CD4-positive, CD25-positive, alpha-beta regulatory T cell (primary cell): Measurements from ENCODE around the gene PAPOLA. TPM values are rescaled to one million over a fixed set of nuclear protein-coding genes. Genes with fewer than 3 reads are reported as not detected.

ENCODE experiments used
- ATAC-seq, 2 donors: fragments of 150-1000 bp; cut with Tn5 transposase; one replicate each; pipeline ENCODE4 v1.10.0; 2021; ENCODE audit warnings: low read depth in 2 of 2, moderate number of reproducible peaks in 2 of 2, moderate library complexity in 1 of 2
- DNase-seq, 3 donors: peaks; one replicate each; pipeline versions ENCODE4 v3.0.0 to v3.0.0-alpha.2; 2012 to 2022; ENCODE audit warnings: mixed read lengths in 1 of 3
- H3K27ac ChIP-seq: one replicate; pipeline ENCODE4 v1.7.0; 2013; ENCODE audit warnings: mild to moderate bottlenecking, low read length; ENCODE audit not compliant: insufficient read depth, poor library complexity, severe bottlenecking
- H3K27me3 ChIP-seq: one replicate; pipeline ENCODE4 v1.7.0; 2013; ENCODE audit warnings: low read length; ENCODE audit not compliant: control insufficient read depth, insufficient read depth
- H3K36me3 ChIP-seq: one replicate; pipeline ENCODE4 v1.7.0; 2013; ENCODE audit warnings: mild to moderate bottlenecking, low read length, moderate library complexity; ENCODE audit not compliant: control insufficient read depth, insufficient read depth
- H3K4me1 ChIP-seq: 2 replicates; pipeline ENCODE4 v1.7.0; 2013; ENCODE audit warnings: mild to moderate bottlenecking, low read length; ENCODE audit not compliant: insufficient read depth, control insufficient read depth, poor library complexity, severe bottlenecking
- H3K4me3 ChIP-seq: one replicate; pipeline ENCODE4 v1.7.0; 2013; ENCODE audit warnings: low read depth, mild to moderate bottlenecking, low read length, moderate library complexity
- H3K9me3 ChIP-seq, 2 experiments: 1 replicate in 1 of 2; 2 replicates in 1 of 2; pipeline ENCODE4 v1.7.0; 2013; ENCODE audit warnings: low read length in 2 of 2, mild to moderate bottlenecking in 1 of 2, moderate library complexity in 1 of 2; ENCODE audit not compliant: control insufficient read depth in 2 of 2
- H3K27ac Mint-ChIP-seq, 3 donors: one replicate each; pipeline ENCODE4 v1.8.0; 2020 to 2022; ENCODE audit warnings: mild to moderate bottlenecking in 3 of 3, mixed read lengths in 3 of 3, moderate library complexity in 2 of 3
- H3K27me3 Mint-ChIP-seq: one replicate; pipeline ENCODE4 v1.8.0; 2022; ENCODE audit warnings: mild to moderate bottlenecking, mixed read lengths
- H3K36me3 Mint-ChIP-seq: one replicate; pipeline ENCODE4 v1.8.0; 2020; ENCODE audit warnings: mixed read lengths
- H3K4me1 Mint-ChIP-seq, 4 donors: one replicate each; pipeline ENCODE4 v1.8.0; 2020 to 2022; ENCODE audit warnings: mixed read lengths in 4 of 4, mild to moderate bottlenecking in 1 of 4
- H3K4me3 Mint-ChIP-seq, 4 donors: one replicate each; pipeline ENCODE4 v1.8.0; 2020 to 2022; ENCODE audit warnings: mild to moderate bottlenecking in 4 of 4, mixed read lengths in 4 of 4, moderate library complexity in 3 of 4
- H3K9me3 Mint-ChIP-seq, 7 donors: one replicate each; pipeline ENCODE4 v1.8.0; 2020 to 2022; ENCODE audit warnings: mixed read lengths in 7 of 7, mild to moderate bottlenecking in 3 of 7, moderate library complexity in 2 of 7
- polyA plus RNA-seq, 4 donors: library from polyadenylated mRNA; unstranded; fragments of 300-500 nt; fragmentation: Illumina TruSeq; gene quantifications; one replicate each; pipeline ENCODE4 v1.2.3, GENCODE V29; 2021
- total RNA-seq: library from RNA; stranded (reverse); gene quantifications from one replicate; pipeline ENCODE4 v1.2.3, GENCODE V29; 2022

The PAPOLA gene
- total and polyA plus RNA-seq, 5 donors from 2014 or later = 57.9 to 189 (median 60.1) TPM

DNA sequence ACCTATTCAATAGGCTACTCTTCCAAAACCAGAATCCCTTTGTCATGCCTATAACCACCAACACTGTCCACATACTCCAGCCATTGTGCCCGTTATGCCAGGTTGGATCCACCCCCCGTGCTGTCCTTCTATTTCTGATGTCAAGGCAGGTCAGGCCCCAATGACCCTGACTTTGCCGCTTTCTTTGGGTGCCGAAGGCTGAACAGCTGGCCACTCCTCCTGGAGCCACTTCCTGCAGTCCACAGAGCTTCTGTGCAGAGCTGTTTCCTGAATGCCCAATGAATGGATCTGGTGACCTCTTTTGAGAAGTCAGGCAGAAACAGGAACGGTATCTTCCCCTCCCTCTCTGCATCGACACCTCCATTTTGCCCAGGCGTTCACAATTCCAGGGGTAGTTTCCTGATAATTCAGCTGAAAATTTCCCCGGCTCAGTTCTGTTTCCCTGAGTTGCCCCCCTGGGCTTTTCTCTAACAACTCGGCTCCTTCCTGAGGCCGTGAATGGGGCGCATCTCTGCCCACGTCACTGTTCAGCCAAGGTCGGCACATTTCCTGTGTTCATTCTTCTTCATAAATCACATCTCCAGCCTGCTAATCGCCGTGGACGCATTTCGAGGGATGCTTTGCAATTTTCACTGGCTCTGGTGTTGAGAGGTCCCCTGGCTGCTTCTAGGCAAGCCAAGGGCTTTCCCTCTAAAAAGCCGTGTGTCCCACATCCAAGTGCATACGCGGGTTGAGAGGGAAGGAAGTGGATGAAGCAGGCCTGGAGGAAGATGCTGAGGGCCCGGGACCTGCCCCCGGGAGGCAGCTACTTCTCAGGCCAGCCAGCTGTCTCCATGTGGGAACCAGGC lies 86.5 kb downstream of the PAPOLA start:
- Histone ChIP-seq H3K27ac (no peak overlapping the region), H3K27me3 (peaks cover 2% of the 10 kb centered on the region), H3K4me1 (peaks cover 14% of the 10 kb centered on the region), H3K36me3 (no peaks in the 10 kb centered on the region), H3K4me3 (no peak overlapping the region), H3K9me3 (no peaks in the 10 kb centered on the region)
- no peak for ATAC-seq
- H3K36me3 Mint-ChIP-seq = no peaks in the 10 kb centered on the region
- H3K27me3 Mint-ChIP-seq = peaks cover 29% of the 10 kb centered on the region
- no peak for DNase-seq
- H3K9me3 Mint-ChIP-seq = no peaks in the 10 kb centered on the region
- no peak overlapping the region for H3K27ac Mint-ChIP-seq
- peak overlapping the region in 1 of 4 donors; percentile 23 for H3K4me3 Mint-ChIP-seq
- peaks cover 0 to 18% (median 4%) of the 10 kb centered on the region in 4 donors for H3K4me1 Mint-ChIP-seq

DNA sequence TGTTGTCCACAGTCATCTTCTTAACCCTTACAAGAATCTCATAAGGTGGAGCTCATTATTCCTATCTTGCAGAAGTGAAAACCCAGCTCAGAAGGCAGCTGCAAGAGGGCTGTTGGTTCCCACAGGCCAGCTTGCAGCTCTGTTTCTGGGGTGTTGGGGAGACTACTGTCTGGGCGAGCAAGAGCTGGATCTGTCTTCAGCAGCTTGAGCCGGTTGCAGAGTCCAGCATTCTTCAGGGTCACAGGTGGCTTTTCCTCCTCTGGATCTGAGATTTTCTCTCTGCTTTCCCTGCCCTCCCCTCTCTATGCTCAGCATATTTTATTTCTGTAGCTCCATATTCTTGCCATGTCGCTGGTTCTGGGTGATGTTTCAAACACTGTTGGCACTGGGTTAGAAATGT lies 87.4 kb downstream of the PAPOLA start:
- H3K27me3 Mint-ChIP-seq = peaks cover 28% of the 10 kb centered on the region
- peaks cover 0 to 19% (median 4%) of the 10 kb centered on the region in 4 donors for H3K4me1 Mint-ChIP-seq
- Histone ChIP-seq H3K9me3 (no peaks in the 10 kb centered on the region), H3K27ac (no peak overlapping the region), H3K27me3 (peaks cover 2% of the 10 kb centered on the region), H3K4me3 (no peak overlapping the region), H3K36me3 (no peaks in the 10 kb centered on the region), H3K4me1 (peaks cover 14% of the 10 kb centered on the region)
- no peak overlapping the region for H3K27ac Mint-ChIP-seq
- H3K36me3 Mint-ChIP-seq = no peaks in the 10 kb centered on the region
- no peaks in the 10 kb centered on the region for H3K9me3 Mint-ChIP-seq
- no peak for DNase-seq
- peak overlapping the region in 1 of 4 donors; percentile 41 for H3K4me3 Mint-ChIP-seq
- ATAC-seq = no peak

DNA sequence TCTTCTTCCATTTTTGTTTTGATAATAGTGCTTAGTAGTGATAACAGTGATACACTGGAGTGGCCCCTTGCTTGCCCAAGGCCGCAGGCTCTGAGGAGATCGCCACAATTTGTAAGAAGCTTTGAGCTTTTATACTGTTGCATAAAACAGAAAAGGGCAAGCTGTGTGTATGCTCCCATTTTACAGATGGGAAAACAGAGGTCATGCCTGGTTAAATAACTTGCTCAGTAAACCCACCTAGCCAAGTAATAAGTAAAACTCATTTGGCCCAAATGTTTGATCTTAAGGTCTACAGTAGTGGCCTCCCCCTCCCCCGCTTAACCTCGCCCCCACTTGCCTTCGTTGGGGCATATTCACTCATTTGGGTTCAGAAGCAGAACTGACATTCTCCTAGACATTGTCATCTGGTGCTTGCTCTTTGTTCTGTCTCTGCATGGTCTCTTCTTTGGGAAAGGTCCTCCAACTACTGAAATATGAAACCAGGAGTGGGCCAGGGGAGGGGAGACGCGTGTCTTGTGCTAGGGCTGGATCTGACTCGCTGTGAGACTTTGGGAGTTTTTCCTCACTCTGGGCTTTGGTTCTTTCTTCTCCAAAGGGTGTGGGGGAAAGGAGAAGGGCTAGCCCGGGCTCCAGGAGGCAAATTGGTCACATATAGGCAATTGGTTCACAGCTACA lies 88.1 kb downstream of the PAPOLA start:
- Mint-ChIP-seq H3K27me3 (peaks cover 24% of the 10 kb centered on the region), H3K4me1 (peaks cover 0 to 19% (median 4%) of the 10 kb centered on the region in 4 donors), H3K27ac (no peak overlapping the region), H3K36me3 (no peaks in the 10 kb centered on the region), H3K4me3 (peak overlapping the region in 1 of 4 donors; percentile 41), H3K9me3 (no peaks in the 10 kb centered on the region)
- ATAC-seq = no peak
- Histone ChIP-seq H3K4me1 (peaks cover 14% of the 10 kb centered on the region), H3K9me3 (no peaks in the 10 kb centered on the region), H3K4me3 (no peak overlapping the region), H3K27me3 (peaks cover 2% of the 10 kb centered on the region), H3K27ac (no peak overlapping the region), H3K36me3 (no peaks in the 10 kb centered on the region)
- no peak for DNase-seq

DNA sequence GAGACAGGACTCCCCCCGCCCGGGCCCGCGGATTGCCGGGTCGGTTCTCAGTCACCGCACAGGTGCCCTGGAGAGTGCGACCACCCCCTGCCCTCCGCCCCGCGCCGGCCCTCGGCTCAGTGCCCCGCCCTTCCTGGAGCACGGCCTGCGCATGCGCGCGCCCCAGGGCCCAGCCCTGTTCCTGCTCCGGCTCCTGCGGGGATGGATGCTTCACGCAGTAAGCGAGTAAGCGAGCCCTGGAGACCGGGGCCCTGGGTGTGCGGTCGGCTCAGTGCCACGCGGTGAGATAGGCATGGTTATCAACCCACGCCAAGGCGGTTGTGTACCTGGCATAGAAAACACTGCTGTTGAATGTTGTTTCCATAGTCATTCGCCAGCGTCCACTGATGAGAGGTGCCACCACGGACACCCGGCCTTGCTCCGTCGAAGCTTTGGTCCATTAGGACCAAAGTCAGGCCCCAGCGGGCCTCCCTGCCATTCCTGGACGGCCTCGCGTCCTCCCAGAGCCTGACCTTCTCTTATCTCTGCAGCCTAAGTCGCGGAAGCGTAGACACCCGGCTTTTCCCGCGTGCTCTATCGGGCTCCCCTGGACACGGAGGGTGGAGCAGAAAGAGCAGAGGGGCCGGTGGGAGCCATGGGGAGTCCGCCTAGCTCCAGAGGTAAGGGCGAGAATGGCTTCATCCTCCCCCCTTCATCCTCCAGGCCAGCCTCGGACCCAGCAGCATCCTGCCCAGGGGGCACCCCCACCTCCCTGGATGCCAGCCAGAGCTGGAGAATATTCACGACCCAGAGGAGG lies 90.6 kb downstream of the PAPOLA start:
- H3K27ac ChIP-seq = no peak overlapping the region
- no peaks in the 10 kb centered on the region for H3K27me3 ChIP-seq
- H3K9me3 ChIP-seq = no peaks in the 10 kb centered on the region
- peak; percentile 73 to 80 for ATAC-seq
- Mint-ChIP-seq H3K4me3 (peak overlapping the region; percentile 67 to 85 (median 80)), H3K27ac (peak overlapping the region in 2 of 3 donors; percentile 48 to 65), H3K36me3 (no peaks in the 10 kb centered on the region), H3K9me3 (no peaks in the 10 kb centered on the region), H3K4me1 (peaks cover 0 to 19% (median 4%) of the 10 kb centered on the region in 4 donors), H3K27me3 (peaks cover 18% of the 10 kb centered on the region)
- H3K4me1 ChIP-seq = peaks cover 14% of the 10 kb centered on the region
- H3K4me3 ChIP-seq = peak overlapping the region; percentile 61
- peak; percentile 49 to 65 (median 53) for DNase-seq
- no peaks in the 10 kb centered on the region for H3K36me3 ChIP-seq

DNA sequence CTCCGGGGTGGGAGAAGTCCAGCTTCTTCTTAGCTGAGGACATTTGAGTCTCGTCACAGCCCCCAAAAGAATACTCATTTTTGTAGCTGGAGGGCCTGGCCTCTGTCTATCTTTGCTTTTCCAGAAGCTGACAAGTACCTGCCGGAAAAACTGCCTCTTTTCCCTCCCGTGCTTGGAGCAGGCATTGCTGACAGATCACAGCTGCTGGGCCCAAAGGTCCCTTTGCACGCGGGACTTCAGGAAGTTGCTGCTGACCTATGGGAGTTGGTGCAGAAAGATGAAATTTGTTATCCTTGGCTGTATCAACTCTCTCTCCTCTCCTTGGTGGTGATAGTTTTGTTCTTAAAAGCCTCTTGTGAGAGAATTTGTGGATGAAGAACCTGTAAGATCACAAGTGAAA lies 92.8 kb downstream of the PAPOLA start:
- Histone ChIP-seq H3K36me3 (no peaks in the 10 kb centered on the region), H3K27ac (no peak overlapping the region), H3K27me3 (no peaks in the 10 kb centered on the region), H3K4me3 (no peak overlapping the region), H3K4me1 (peaks cover 14% of the 10 kb centered on the region), H3K9me3 (no peaks in the 10 kb centered on the region)
- Mint-ChIP-seq H3K4me1 (peaks cover 0 to 17% (median 4%) of the 10 kb centered on the region in 4 donors), H3K4me3 (no peak overlapping the region), H3K27me3 (peaks cover 8% of the 10 kb centered on the region), H3K27ac (no peak overlapping the region), H3K9me3 (no peaks in the 10 kb centered on the region), H3K36me3 (no peaks in the 10 kb centered on the region)
- DNase-seq (no peak), ATAC-seq (no peak)

DNA sequence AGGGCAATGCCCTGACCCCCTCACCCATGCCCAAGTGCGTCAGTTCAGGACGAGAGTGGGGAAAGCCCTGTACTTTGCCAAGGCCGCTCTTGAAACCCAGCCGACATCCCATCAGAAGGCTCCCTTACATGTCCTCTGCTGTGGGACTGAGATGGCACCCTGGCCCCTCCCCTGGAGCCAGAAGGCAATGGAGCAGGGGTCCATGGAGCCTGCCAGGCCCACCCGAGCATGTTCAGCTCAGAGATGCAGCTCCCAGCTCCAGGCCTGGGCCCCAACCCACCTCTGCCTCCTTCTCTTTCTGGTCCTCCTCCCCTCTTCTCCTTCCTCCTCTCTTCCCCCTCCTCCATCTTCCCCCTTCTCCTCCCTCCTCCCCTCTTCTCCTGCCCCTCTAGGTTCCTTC lies 95.5 kb downstream of the PAPOLA start:
- Histone ChIP-seq H3K27me3 (no peaks in the 10 kb centered on the region), H3K9me3 (no peaks in the 10 kb centered on the region), H3K36me3 (no peaks in the 10 kb centered on the region), H3K4me1 (peaks cover 7% of the 10 kb centered on the region), H3K27ac (no peak overlapping the region), H3K4me3 (no peak overlapping the region)
- ATAC-seq (no peak), DNase-seq (no peak)
- no peaks in the 10 kb centered on the region for H3K36me3 Mint-ChIP-seq
- peaks cover 6% of the 10 kb centered on the region for H3K27me3 Mint-ChIP-seq
- H3K27ac Mint-ChIP-seq = no peak overlapping the region
- H3K4me3 Mint-ChIP-seq = no peak overlapping the region
- peaks cover 0 to 11% (median 4%) of the 10 kb centered on the region in 4 donors for H3K4me1 Mint-ChIP-seq
- peaks cover 0 to 2% (median 0%) of the 10 kb centered on the region in 7 donors for H3K9me3 Mint-ChIP-seq

DNA sequence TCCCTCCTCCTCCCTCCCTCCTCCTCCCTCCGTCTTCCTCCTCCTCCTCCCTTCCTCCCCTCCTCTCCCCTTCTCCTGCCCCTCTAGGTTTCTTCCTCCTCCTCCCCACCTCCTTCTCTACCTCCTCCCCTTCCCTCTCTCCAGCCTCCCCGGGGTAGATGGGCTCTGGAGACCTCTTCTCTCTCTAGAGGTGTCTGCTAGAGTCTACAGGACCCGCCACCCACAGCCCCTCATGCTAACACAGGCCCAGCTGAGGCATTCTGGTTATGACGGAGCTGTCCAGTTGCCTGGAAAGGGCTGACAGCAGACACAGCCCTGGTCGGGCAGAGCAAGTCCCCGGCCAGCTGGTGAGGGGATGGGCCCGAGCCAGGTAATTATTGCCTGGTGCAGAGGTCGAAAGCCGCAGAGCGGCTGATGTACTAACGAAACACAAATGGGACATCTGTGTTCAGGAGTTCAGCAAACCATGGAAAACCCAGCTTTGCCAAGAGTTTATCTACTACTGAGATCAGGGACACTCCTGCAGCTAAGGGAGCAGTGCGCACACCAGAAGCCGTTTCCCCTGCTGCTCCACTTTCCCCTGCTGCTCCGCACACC lies 96.2 kb downstream of the PAPOLA start:
- H3K27ac ChIP-seq = no peak overlapping the region
- H3K4me1 ChIP-seq = no peaks in the 10 kb centered on the region
- no peak for DNase-seq
- H3K9me3 ChIP-seq = no peaks in the 10 kb centered on the region
- Mint-ChIP-seq H3K4me3 (no peak overlapping the region), H3K36me3 (no peaks in the 10 kb centered on the region), H3K4me1 (peaks cover 0 to 4% (median 0%) of the 10 kb centered on the region in 4 donors), H3K27me3 (peaks cover 10% of the 10 kb centered on the region), H3K27ac (no peak overlapping the region), H3K9me3 (peaks cover 0 to 2% (median 0%) of the 10 kb centered on the region in 7 donors)
- H3K4me3 ChIP-seq = no peak overlapping the region
- no peaks in the 10 kb centered on the region for H3K36me3 ChIP-seq
- ATAC-seq = no peak
- no peaks in the 10 kb centered on the region for H3K27me3 ChIP-seq
